ENCODE results near the gene DDX28. TPM values are rescaled to one million over a fixed set of nuclear protein-coding genes. Genes with fewer than 3 reads are reported as not detected.

The DDX28 gene
- total and polyA plus RNA-seq, 10 of the 15 experiments (the other 5 are each of a cell fraction or from before 2014, with no cell fraction given) = 3.6 to 40.4 (median 20.0) TPM

DNA sequence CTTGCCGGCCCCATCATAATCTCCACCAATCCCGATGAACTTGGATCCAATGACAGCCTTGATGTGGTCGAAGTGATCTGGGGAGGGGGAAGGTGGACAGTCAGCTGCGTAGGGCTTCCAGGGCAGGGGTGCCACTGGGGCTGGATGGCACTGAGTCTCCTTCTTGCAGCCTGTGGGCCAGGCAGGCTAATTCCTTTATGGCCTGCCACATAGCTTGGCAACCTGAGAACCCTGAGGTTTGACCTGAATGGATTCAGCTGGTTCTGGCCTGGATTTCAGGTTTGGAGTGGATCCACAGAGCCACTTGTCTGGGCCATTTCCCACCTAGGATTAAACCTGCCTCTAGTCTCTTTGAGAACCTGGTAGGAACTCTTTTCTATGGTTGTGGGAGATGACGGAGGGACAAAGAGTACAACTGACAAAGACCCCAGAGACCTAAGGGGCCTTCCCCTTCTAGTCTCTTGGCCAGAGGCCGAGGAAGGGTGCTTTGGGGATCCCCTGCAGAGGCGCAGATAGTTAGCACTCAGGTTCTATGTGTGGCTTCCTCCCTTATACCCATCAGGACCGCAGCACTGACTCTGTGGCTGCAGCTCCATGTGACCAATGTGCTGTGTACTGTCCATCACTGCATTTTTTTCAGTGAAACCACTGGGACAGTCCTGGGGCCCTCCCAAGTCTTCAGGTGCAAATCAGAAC, 33.6 kb downstream of the DDX28 start:
- H3K9me3 ChIP-seq (replicated peaks; ENCODE audit: control insufficient read depth, insufficient read depth, low read length) = no peaks in the 10 kb centered on the region
- H3K79me2 ChIP-seq (ENCODE audit: control insufficient read depth, insufficient read depth, low read length) = no peaks in the 10 kb centered on the region
- POLR2A ChIA-PET = interaction anchor here (1.4 to 1.5 kb wide), 2 partner anchors 24 to 85 kb away, joined by 5 to 6 read pairs; no protein-coding TSS in a partner anchor
- WGBS (ENCODE audit: insufficient coverage, insufficient replicate concordance, low lambda C conversion rate, missing lambda C conversion rate) = 37% methylated on average over 8 of the region's 8 CpGs
- H3K27ac ChIP-seq (ENCODE audit: control insufficient read depth, insufficient read depth) = no peak overlapping the region
- RAD21 ChIA-PET (ENCODE audit: unreplicated experiment) = interaction anchor here (0.8 to 2.1 kb wide), 3 partner anchors 23 to 51 kb away, joined by 3 to 6 read pairs (median 4); partner anchors contain the start of genes DDX28 and DUS2
- CTCF ChIA-PET = interaction anchor here (0.9 to 1.3 kb wide), 5 partner anchors 33 to 239 kb away, joined by 4 to 7 read pairs (median 4); partner anchors contain the start of genes DDX28 and DUS2
- SMC1A ChIA-PET (ENCODE audit: uncharacterized antibody, unreplicated experiment) = interaction anchor here (1.1 kb wide), 1 partner anchor 49 kb away, joined by 3 read pairs; no protein-coding TSS in a partner anchor
- intact Hi-C loops (cut with micrococcal nuclease; ENCODE audit: unreplicated experiment) (no loop called here), in situ Hi-C loops (cut with MboI) (loop anchor here (5.0 kb wide), 1 partner anchor 238 kb away; no protein-coding TSS in a partner anchor)
- H3K9ac ChIP-seq (ENCODE audit: control insufficient read depth, insufficient read depth, low read length) = no peak overlapping the region
- no peaks in the 10 kb centered on the region for H3K36me3 ChIP-seq (ENCODE audit: control insufficient read depth in 2 of 2, insufficient read depth in 2 of 2, low read length in 1 of 2)
- no TSS peak for BruUV-seq (replicated peaks)
- H3K4me3 ChIP-seq = no peak overlapping the region
- no peaks in the 10 kb centered on the region for H4K20me1 ChIP-seq (ENCODE audit: control insufficient read depth, insufficient read depth)
- ATAC-seq (peak; percentile 42), FAIRE-seq (no peak), DNase-seq (ENCODE audit: low read depth, low spot score) (no peak)
- H3K4me1 ChIP-seq (ENCODE audit: control insufficient read depth, insufficient read depth, low read length) = peaks cover 42% of the 10 kb centered on the region
- peak overlapping the region; percentile 27 for H3K4me2 ChIP-seq (ENCODE audit: control insufficient read depth, insufficient read depth)
- no peak overlapping the region for H2AFZ ChIP-seq (ENCODE audit: control insufficient read depth, low read depth, low read length)
- H3K27me3 ChIP-seq (replicated peaks in 1 of 2; ENCODE audit: control insufficient read depth in 2 of 2, insufficient read depth in 2 of 2, low read length in 1 of 2) = no peaks in the 10 kb centered on the region
- TF ChIP-seq RAD51 (IDR thresholded peaks at IDR 0.05) (peak; percentile 87), DPF2 (IDR thresholded peaks at IDR 0.05) (no peak), ETV6 (conservative IDR thresholded peaks at IDR 0.05 in 1 of 2, IDR thresholded peaks at IDR 0.05 in 1 of 2; ENCODE audit: borderline replicate concordance in 1 of 2, low read depth in 1 of 2) (no peak), SIX5 (IDR thresholded peaks at IDR 0.05; ENCODE audit: low read depth, low read length, severe bottlenecking) (no peak), ZNF384 (IDR thresholded peaks at IDR 0.05; ENCODE audit: borderline replicate concordance, low read depth, low read length) (peak; percentile 70; the same call in 1 of the 2 replicates), USF1 (IDR thresholded peaks at IDR 0.05; ENCODE audit: borderline replicate concordance, extremely low read length, insufficient read depth, low read depth, low read length) (peak; percentile 45), BHLHE40 (IDR thresholded peaks at IDR 0.05; ENCODE audit: borderline replicate concordance in 1 of 2, low read depth in 2 of 2, low read length in 1 of 2) (peak; percentile 33 to 73; a peak in 1 of 4 replicates), MXI1 (IDR thresholded peaks at IDR 0.05; ENCODE audit: low read depth, low read length) (0 out of 2 replicates have a peak, but pooled peaks have one; percentile 35), MEF2B (IDR thresholded peaks at IDR 0.05; ENCODE audit: partially characterized antibody, poor library complexity, severe bottlenecking) (peak; percentile 80), JUNB (IDR thresholded peaks at IDR 0.05) (no peak), ATF7 (IDR thresholded peaks at IDR 0.05; ENCODE audit: low read depth) (0 out of 2 replicates have a peak, but pooled peaks have one; percentile 33), EP300 (IDR thresholded peaks at IDR 0.05; ENCODE audit: borderline replicate concordance in 1 of 2, control insufficient read depth in 1 of 2, low read depth in 2 of 2, low read length in 2 of 2) (peak; percentile 14 to 36; a peak in 1 of 4 replicates)
- TF ChIP-seq, protein P1, sequence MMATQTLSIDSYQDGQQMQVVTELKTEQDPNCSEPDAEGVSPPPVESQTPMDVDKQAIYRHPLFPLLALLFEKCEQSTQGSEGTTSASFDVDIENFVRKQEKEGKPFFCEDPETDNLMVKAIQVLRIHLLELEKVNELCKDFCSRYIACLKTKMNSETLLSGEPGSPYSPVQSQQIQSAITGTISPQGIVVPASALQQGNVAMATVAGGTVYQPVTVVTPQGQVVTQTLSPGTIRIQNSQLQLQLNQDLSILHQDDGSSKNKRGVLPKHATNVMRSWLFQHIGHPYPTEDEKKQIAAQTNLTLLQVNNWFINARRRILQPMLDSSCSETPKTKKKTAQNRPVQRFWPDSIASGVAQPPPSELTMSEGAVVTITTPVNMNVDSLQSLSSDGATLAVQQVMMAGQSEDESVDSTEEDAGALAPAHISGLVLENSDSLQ (IDR thresholded peaks at IDR 0.05) = peak; percentile 72; the same call in 1 of the 2 replicates
- TF ChIP-seq, protein P2, sequence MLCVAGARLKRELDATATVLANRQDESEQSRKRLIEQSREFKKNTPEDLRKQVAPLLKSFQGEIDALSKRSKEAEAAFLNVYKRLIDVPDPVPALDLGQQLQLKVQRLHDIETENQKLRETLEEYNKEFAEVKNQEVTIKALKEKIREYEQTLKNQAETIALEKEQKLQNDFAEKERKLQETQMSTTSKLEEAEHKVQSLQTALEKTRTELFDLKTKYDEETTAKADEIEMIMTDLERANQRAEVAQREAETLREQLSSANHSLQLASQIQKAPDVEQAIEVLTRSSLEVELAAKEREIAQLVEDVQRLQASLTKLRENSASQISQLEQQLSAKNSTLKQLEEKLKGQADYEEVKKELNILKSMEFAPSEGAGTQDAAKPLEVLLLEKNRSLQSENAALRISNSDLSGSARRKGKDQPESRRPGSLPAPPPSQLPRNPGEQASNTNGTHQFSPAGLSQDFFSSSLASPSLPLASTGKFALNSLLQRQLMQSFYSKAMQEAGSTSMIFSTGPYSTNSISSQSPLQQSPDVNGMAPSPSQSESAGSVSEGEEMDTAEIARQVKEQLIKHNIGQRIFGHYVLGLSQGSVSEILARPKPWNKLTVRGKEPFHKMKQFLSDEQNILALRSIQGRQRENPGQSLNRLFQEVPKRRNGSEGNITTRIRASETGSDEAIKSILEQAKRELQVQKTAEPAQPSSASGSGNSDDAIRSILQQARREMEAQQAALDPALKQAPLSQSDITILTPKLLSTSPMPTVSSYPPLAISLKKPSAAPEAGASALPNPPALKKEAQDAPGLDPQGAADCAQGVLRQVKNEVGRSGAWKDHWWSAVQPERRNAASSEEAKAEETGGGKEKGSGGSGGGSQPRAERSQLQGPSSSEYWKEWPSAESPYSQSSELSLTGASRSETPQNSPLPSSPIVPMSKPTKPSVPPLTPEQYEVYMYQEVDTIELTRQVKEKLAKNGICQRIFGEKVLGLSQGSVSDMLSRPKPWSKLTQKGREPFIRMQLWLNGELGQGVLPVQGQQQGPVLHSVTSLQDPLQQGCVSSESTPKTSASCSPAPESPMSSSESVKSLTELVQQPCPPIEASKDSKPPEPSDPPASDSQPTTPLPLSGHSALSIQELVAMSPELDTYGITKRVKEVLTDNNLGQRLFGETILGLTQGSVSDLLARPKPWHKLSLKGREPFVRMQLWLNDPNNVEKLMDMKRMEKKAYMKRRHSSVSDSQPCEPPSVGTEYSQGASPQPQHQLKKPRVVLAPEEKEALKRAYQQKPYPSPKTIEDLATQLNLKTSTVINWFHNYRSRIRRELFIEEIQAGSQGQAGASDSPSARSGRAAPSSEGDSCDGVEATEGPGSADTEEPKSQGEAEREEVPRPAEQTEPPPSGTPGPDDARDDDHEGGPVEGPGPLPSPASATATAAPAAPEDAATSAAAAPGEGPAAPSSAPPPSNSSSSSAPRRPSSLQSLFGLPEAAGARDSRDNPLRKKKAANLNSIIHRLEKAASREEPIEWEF (IDR thresholded peaks at IDR 0.05; ENCODE audit: insufficient replicate concordance, low read depth, low read length) = no peak

All from GM12878 (cell line).